Right lobe of liver (tissue), 6 donors: ENCODE measurements around the gene SOD3. TPM values are rescaled to one million over a fixed set of nuclear protein-coding genes. Genes with fewer than 3 reads are reported as not detected.

ENCODE experiments used
- ATAC-seq, 4 donors: fragments of 200-7000 bp; cut with Tn5 transposase; one replicate each; pipeline ENCODE4 v1.9.1; 2020; ENCODE audit warnings: mild to moderate bottlenecking in 4 of 4, moderate library complexity in 4 of 4
- DNase-seq, 3 donors: peaks; one replicate each; pipeline ENCODE4 v3.0.0-alpha.2; 2020
- H3K27ac ChIP-seq, 3 donors: fragments of 200-600 bp; one replicate each; pipeline ENCODE4 v1.8.0; 2022
- H3K27me3 ChIP-seq, 2 donors: fragments of 200-600 bp; one replicate each; pipeline ENCODE4 v1.8.0; 2022
- H3K36me3 ChIP-seq, 4 donors: fragments of 200-600 bp; sonication (generic) in 1 of 4; one replicate each; pipeline versions ENCODE4 v1.5.1 to v1.8.0; 2017 to 2022; ENCODE audit warnings: control low read depth in 1 of 4
- H3K4me1 ChIP-seq, 4 donors: fragments of 200-600 bp; sonication (generic) in 1 of 4; one replicate each; pipeline versions ENCODE4 v1.5.1 to v1.8.0; 2017 to 2022; ENCODE audit warnings: control low read depth in 1 of 4
- H3K4me3 ChIP-seq, 3 donors: fragments of 200-600 bp; one replicate each; pipeline ENCODE4 v1.8.0; 2022
- H3K9me3 ChIP-seq, 4 donors: fragments of 200-600 bp; sonication (generic) in 1 of 4; one replicate each; pipeline versions ENCODE4 v1.5.1 to v1.8.0; 2017 to 2022; ENCODE audit warnings: control low read depth in 1 of 4
- POLR2A ChIP-seq: fragments of 450-650 bp; IDR thresholded peaks from one replicate; pipeline ENCODE4 v1.6.1; 2017; ENCODE audit warnings: antibody characterized with exemption, mild to moderate bottlenecking
- WGBS: methylation state at CpG from one replicate; pipeline ENCODE4 v1.1.6; 2018; ENCODE audit warnings: low coverage, low lambda C conversion rate; ENCODE audit not compliant: insufficient coverage; ENCODE audit errors: missing lambda C conversion rate; 5-methylcytosine and 5-hydroxymethylcytosine counted together
- intact Hi-C, 2 donors: fragments of 100-400 bp; cut with DNase I; formaldehyde crosslinking; loops; one replicate each; pipeline versions ENCODE4 v1.11.2 to v1.14.1; 2022
- total RNA-seq, 6 experiments: library from RNA; depleted of rRNA in 2 of 6; stranded (reverse); fragments of >200 nt in 2 of 6; fragmentation: NEBNext Ultra II Directional in 3 of 6; extraction: Animal tissue kit (Norgen Biotek cat#: 25700) in 3 of 6; gene quantifications; one replicate each; pipeline versions ENCODE4 v1.1.0 to v1.2.4, GENCODE V29; 2016 to 2023
- TF ChIP-seq, protein P1 (sequence below), 4 donors: fragments of 200-600 bp in 3 of 4; fragments of 450-650 bp in 1 of 4; IDR thresholded peaks; one replicate each; pipeline versions ENCODE4 v1.5.1 to v1.8.0; 2016 to 2022; ENCODE audit warnings: antibody characterized with exemption in 4 of 4, mild to moderate bottlenecking in 2 of 4
- donor health status: DM: no; HTN: yes; CAD: no.
- donor health status: DM: no; HTN: no; CAD: no.
- donor health status: DM: no; HTN: no; CAD: no.
- donor health status: DM: no; HTN: yes; CAD: no.
- donor health status: DM: no; HTN: yes; CAD: no.

Gene SOD3
- total RNA-seq, 6 experiments from 2014 or later: 1.5 to 7.9 (median 3.6) TPM

DNA sequence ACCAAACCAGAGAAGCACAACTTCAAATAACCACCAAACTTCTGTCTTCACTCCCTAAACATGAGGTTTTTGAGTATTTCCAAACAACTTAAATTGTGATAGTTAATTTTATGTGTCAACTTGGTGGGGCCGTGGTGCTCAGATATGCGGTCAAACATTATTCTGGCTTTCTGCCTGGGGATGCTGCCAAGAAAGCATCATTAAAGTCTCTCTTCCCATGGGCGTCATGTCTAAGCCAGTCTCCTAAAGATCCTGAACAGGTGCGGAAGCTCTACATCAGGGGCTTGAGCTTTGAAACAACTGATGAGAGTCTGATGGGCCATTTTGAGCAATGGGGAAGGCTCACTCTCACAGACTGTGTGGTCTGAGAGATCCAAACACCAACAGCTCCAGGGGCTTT is 24.1 kb upstream of the SOD3 start:
- no peaks in the 10 kb centered on the region for H3K9me3 ChIP-seq
- no peak overlapping the region for H3K27ac ChIP-seq
- DNase-seq: no peak
- intact Hi-C loops: no loop called here
- 37% methylated on average over 2 of the region's 4 CpGs for WGBS
- no peak overlapping the region for H3K4me3 ChIP-seq
- TF ChIP-seq, protein P1, sequence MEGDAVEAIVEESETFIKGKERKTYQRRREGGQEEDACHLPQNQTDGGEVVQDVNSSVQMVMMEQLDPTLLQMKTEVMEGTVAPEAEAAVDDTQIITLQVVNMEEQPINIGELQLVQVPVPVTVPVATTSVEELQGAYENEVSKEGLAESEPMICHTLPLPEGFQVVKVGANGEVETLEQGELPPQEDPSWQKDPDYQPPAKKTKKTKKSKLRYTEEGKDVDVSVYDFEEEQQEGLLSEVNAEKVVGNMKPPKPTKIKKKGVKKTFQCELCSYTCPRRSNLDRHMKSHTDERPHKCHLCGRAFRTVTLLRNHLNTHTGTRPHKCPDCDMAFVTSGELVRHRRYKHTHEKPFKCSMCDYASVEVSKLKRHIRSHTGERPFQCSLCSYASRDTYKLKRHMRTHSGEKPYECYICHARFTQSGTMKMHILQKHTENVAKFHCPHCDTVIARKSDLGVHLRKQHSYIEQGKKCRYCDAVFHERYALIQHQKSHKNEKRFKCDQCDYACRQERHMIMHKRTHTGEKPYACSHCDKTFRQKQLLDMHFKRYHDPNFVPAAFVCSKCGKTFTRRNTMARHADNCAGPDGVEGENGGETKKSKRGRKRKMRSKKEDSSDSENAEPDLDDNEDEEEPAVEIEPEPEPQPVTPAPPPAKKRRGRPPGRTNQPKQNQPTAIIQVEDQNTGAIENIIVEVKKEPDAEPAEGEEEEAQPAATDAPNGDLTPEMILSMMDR (IDR thresholded peaks at IDR 0.05): no peak
- TF ChIP-seq POLR2A: no peak
- H3K4me1 ChIP-seq: no peaks in the 10 kb centered on the region
- no peaks in the 10 kb centered on the region for H3K36me3 ChIP-seq
- no peak for ATAC-seq
- H3K27me3 ChIP-seq: no peaks in the 10 kb centered on the region

DNA sequence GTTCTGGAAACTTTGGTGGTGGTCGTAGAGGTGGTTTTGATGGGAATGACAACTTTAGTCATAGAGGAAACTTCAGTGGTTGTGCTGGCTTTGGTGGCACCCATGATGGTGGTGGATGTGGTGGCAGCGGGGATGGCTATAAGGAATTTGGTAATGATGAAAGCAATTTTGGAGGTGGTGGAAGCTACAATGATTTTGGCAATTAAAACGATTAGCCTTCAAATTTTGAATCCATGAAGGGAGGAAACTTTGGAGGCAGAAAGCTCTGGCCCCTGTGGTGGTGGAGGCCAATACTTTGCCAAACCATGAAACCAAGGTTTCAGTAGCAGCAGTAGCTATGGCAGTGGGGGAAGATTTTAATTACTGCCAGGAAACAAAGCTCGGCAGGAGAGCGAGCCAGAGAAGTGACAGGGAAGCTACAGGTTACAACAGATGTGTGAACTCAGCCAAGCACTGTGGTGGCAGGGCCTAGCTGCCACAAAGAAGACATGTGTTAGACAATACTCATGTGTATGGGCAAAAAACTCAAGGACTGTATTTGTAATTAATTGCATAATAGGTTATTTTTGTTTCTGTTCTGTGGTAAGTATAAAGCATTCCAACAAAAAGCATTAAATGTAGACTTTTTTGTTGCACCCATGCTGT is 23.2 kb upstream of the SOD3 start:
- H3K27me3 ChIP-seq: no peaks in the 10 kb centered on the region
- no peak overlapping the region for H3K27ac ChIP-seq
- H3K9me3 ChIP-seq: no peaks in the 10 kb centered on the region
- H3K36me3 ChIP-seq: no peaks in the 10 kb centered on the region
- ATAC-seq: no peak
- TF ChIP-seq, protein P1 (IDR thresholded peaks at IDR 0.05): no peak
- no peak for TF ChIP-seq POLR2A
- H3K4me1 ChIP-seq: no peaks in the 10 kb centered on the region
- WGBS: 71% methylated on average over 5 of the region's 5 CpGs
- no peak for DNase-seq
- no peak overlapping the region for H3K4me3 ChIP-seq
- intact Hi-C loops: no loop called here

DNA sequence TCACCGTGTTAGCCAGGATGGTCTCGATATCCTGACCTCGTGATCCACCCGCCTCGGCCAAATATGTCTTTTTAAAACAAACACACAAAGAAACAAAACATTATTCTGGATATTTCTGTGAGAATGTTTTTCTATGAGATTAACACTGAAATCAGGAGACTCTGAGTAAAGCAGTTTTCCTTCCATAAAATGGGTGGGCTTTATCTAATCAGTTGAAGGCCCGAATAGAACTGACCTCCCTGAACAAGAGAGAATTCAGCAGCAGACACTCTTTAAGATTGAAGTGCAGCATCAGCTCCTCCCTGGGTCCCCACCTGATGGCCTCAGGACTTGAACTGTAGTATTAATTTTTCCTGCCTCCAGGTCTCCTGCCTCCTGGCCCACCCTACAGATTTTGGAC is 22.4 kb upstream of the SOD3 start:
- intact Hi-C loops: no loop called here
- ATAC-seq (no peak), DNase-seq (no peak)
- TF ChIP-seq POLR2A: no peak
- TF ChIP-seq, protein P1 (IDR thresholded peaks at IDR 0.05): no peak
- no peaks in the 10 kb centered on the region for H3K27me3 ChIP-seq
- no peaks in the 10 kb centered on the region for H3K36me3 ChIP-seq
- no peak overlapping the region for H3K4me3 ChIP-seq
- H3K9me3 ChIP-seq: no peaks in the 10 kb centered on the region
- no peaks in the 10 kb centered on the region for H3K4me1 ChIP-seq
- WGBS: 88% methylated on average over 6 of the region's 6 CpGs
- no peak overlapping the region for H3K27ac ChIP-seq

DNA sequence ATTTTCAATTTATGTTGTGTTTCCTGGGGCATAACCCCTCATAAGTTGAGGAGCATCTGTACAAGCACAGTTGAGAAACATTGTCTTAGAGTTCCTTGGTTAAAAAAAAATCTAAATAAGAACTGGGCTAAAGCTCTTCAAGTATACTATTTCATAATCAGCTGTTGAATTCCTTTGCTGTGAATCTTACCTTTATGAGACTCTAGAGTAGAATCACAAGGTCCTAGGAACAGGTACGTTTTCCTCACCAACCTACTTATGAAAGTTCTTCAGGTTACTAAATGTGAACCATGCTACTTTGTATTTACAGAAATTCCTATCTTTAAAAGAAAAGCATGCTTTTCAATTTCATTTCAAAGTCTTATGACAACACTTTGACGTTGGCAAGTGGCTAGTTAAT is 20.9 kb upstream of the SOD3 start:
- 14% methylated on average over 2 of the region's 2 CpGs for WGBS
- intact Hi-C loops: no loop called here
- no peak overlapping the region for H3K4me3 ChIP-seq
- no peaks in the 10 kb centered on the region for H3K27me3 ChIP-seq
- H3K9me3 ChIP-seq: no peaks in the 10 kb centered on the region
- no peaks in the 10 kb centered on the region for H3K36me3 ChIP-seq
- TF ChIP-seq, protein P1 (IDR thresholded peaks at IDR 0.05): no peak
- no peak for TF ChIP-seq POLR2A
- ATAC-seq (no peak), DNase-seq (no peak)
- H3K4me1 ChIP-seq: no peaks in the 10 kb centered on the region
- H3K27ac ChIP-seq: no peak overlapping the region
